Right atrium auricular region (tissue), 2 donors: ENCODE results near the gene KCNN4. TPM values are rescaled to one million over a fixed set of nuclear protein-coding genes. Genes with fewer than 3 reads are reported as not detected.

Experiments used
- DNase-seq: peaks from one replicate; pipeline ENCODE4 v3.0.0-alpha.2; 2019; ENCODE audit warnings: low spot score
- H3K27ac ChIP-seq, 2 donors: fragments of 200-600 bp; sonication (generic); 1 replicate in 1 of 2; 2 replicates in 1 of 2; pipeline ENCODE4 v1.5.1; 2016 to 2019
- H3K27me3 ChIP-seq, 2 donors: fragments of 200-600 bp; sonication (generic); one replicate each; pipeline versions ENCODE4 v1.5.1 to v1.6.0; 2017 to 2019
- H3K36me3 ChIP-seq: fragments of 200-600 bp; sonication (generic); one replicate; pipeline ENCODE4 v1.5.1; 2016
- H3K4me1 ChIP-seq, 2 donors: fragments of 200-600 bp; sonication (generic); one replicate each; pipeline versions ENCODE4 v1.5.1 to v1.6.0; 2017 to 2019
- H3K4me3 ChIP-seq, 2 donors: fragments of 200-600 bp; sonication (generic); 1 replicate in 1 of 2; 2 replicates in 1 of 2; pipeline ENCODE4 v1.5.1; 2017 to 2019; ENCODE audit warnings: mild to moderate bottlenecking in 1 of 2, moderate library complexity in 1 of 2
- H3K9me3 ChIP-seq, 2 donors: fragments of 200-600 bp; sonication (generic); one replicate each; pipeline ENCODE4 v1.5.1; 2019
- total RNA-seq, 2 donors: library from RNA; depleted of rRNA; stranded (reverse); fragments of >200 nt; gene quantifications; one replicate each; pipeline ENCODE4 v1.1.0, GENCODE V29; 2016
- TF ChIP-seq, protein P1 (sequence below), 2 donors: fragments of 200-600 bp; sonication (generic); IDR thresholded peaks; one replicate each; pipeline ENCODE4 v1.5.1; 2019; ENCODE audit warnings: antibody characterized with exemption in 2 of 2

Gene KCNN4
- total RNA-seq, 2 donors from 2014 or later: 1.3 to 2.0 TPM

DNA sequence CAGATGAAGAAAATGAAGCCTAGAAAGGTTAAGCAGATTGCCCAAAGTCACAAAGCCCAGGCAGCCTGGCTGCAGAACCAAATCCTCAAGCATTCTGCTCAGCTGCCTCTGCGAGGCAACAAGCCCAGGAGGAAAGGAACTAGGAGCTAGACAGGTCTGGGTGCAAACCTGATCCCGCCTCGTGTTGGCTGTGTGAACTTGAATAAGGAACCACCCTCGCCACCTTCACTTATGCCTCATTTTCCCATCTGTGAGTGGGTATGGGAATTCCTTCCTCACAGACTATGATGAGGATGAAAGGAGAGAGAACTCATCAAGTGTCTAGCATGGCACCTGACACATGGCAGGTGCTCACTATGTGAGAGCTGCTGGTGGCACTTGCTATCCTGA, 32.6 kb downstream of the KCNN4 start:
- H3K36me3 ChIP-seq: peaks cover 73% of the 10 kb centered on the region
- H3K27ac ChIP-seq: no peak overlapping the region
- H3K4me3 ChIP-seq: no peak overlapping the region
- no peak for DNase-seq
- no peaks in the 10 kb centered on the region for H3K27me3 ChIP-seq
- H3K9me3 ChIP-seq: no peaks in the 10 kb centered on the region
- TF ChIP-seq, protein P1, sequence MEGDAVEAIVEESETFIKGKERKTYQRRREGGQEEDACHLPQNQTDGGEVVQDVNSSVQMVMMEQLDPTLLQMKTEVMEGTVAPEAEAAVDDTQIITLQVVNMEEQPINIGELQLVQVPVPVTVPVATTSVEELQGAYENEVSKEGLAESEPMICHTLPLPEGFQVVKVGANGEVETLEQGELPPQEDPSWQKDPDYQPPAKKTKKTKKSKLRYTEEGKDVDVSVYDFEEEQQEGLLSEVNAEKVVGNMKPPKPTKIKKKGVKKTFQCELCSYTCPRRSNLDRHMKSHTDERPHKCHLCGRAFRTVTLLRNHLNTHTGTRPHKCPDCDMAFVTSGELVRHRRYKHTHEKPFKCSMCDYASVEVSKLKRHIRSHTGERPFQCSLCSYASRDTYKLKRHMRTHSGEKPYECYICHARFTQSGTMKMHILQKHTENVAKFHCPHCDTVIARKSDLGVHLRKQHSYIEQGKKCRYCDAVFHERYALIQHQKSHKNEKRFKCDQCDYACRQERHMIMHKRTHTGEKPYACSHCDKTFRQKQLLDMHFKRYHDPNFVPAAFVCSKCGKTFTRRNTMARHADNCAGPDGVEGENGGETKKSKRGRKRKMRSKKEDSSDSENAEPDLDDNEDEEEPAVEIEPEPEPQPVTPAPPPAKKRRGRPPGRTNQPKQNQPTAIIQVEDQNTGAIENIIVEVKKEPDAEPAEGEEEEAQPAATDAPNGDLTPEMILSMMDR (IDR thresholded peaks at IDR 0.05): no peak
- H3K4me1 ChIP-seq: peaks cover 0 to 12% of the 10 kb centered on the region in 2 donors

DNA sequence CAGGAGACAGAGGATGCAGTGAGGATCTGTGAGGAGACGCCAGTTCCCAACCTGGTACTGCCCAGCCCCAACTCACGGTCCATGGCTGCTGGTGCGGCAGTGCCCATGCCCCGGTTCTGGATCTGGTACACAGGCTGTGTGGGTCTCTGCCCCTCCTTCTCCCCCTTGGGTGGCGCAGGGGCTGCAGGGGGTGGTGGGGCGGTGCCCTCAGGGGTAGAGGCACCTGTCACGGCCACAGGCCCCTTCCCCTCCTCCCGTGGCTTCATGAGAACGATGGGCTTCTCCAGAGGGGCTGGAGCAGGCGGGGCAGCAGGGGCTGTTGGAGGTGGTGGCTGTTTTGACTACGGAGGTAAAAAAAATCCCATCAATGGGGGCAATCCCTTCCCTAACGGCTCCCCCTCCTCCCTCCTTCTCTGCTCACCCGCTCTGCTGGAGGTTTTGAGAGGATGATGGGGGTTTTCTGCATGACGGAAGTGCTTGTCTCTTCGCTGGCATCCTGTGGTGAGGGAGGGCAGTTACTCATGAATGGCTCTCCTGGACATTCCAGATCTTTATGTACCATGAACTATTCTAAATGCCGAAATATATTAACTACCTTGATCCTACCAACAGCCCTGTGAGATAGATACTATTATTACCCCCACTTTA, 33.1 kb downstream of the KCNN4 start:
- Histone ChIP-seq H3K4me3 (no peak overlapping the region), H3K27me3 (no peaks in the 10 kb centered on the region), H3K9me3 (no peaks in the 10 kb centered on the region), H3K36me3 (peaks cover 78% of the 10 kb centered on the region), H3K4me1 (peaks cover 0 to 8% of the 10 kb centered on the region in 2 donors), H3K27ac (no peak overlapping the region)
- DNase-seq: no peak
- TF ChIP-seq, protein P1 (IDR thresholded peaks at IDR 0.05): no peak

- TF ChIP-seq, protein P1 (IDR thresholded peaks at IDR 0.05): no peak
- H3K4me1 ChIP-seq: no peaks in the 10 kb centered on the region
- no peak for DNase-seq
- no peaks in the 10 kb centered on the region for H3K27me3 ChIP-seq
- no peak overlapping the region for H3K4me3 ChIP-seq
- peaks cover 94% of the 10 kb centered on the region for H3K36me3 ChIP-seq
- no peaks in the 10 kb centered on the region for H3K9me3 ChIP-seq
- H3K27ac ChIP-seq: no peak overlapping the region
Observed at GRCh38 chr19:43743059-43743458, 37.7 kb downstream of the KCNN4 start.

- peaks cover 94% of the 10 kb centered on the region for H3K36me3 ChIP-seq
Observed at GRCh38 chr19:43741075-43741825, 39.5 kb downstream of the KCNN4 start.

DNA sequence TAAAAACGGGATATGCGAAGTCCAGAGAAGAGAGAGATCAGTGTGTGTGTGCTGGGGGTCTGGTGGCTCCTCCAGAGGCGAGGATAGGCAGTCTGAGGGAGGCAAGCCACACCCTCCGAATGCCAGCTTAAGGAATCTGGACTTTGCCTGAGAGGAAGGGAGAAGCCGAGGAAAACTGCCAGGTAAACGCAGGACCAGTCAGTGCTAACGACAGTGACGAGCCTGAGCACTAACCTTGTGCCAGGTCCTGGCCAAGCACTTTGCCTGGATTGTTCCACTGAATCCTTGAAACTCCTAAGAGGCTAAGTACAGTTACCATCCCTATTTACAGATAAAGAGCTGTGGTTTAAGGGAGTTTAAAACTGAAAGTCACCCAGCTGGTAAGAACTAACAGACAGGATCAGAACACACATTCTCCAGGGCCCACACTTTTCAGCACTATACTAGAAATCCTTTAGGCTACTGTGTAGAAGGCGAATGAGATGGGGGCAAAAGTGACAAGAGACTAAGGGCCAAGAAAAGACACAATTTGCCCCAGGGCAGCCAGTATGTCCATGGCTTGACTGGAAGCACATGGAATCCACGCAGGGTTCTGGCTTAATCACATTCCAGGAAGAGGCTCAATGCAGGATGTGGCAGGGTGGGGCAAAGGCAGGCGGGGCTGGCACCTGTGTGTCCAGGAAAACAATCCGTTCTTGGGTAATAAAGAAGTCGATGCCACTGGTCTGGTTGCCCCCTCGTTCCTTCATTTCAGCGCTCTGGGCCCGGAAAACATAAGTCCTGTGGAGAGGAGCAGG, 41.1 kb downstream of the KCNN4 start:
- no peak overlapping the region for H3K4me3 ChIP-seq
- H3K4me1 ChIP-seq: no peaks in the 10 kb centered on the region
- no peak overlapping the region for H3K27ac ChIP-seq
- TF ChIP-seq, protein P1 (IDR thresholded peaks at IDR 0.05): no peak
- H3K27me3 ChIP-seq: no peaks in the 10 kb centered on the region
- no peaks in the 10 kb centered on the region for H3K9me3 ChIP-seq
- no peak for DNase-seq
- H3K36me3 ChIP-seq: peaks cover 84% of the 10 kb centered on the region

More at GRCh38 chr19:43741075-43741825, 39.5 kb downstream of the KCNN4 start:
- no peaks in the 10 kb centered on the region for H3K9me3 ChIP-seq
- H3K27ac ChIP-seq: no peak overlapping the region
- H3K4me3 ChIP-seq: no peak overlapping the region
- no peaks in the 10 kb centered on the region for H3K27me3 ChIP-seq
- H3K4me1 ChIP-seq: no peaks in the 10 kb centered on the region
- TF ChIP-seq, protein P1 (IDR thresholded peaks at IDR 0.05): no peak
- no peak for DNase-seq
